ENCODE results near the gene MLLT6. TPM values are rescaled to one million over a fixed set of nuclear protein-coding genes. Genes with fewer than 3 reads are reported as not detected.
A peak's percentile ranks its signal among the peaks of the same experiment; 100 is the strongest.

Gene MLLT6
- total RNA-seq, 2 donors from 2014 or later, result 82.5 to 87.9 TPM

- intact Hi-C loops (cut with DNase I, micrococcal nuclease), result no loop called here
- peak; percentile 92 to 94 for DNase-seq
Observed at GRCh38 chr17:38703742-38704605, 1.1 kb upstream of the MLLT6 start.

DNA sequence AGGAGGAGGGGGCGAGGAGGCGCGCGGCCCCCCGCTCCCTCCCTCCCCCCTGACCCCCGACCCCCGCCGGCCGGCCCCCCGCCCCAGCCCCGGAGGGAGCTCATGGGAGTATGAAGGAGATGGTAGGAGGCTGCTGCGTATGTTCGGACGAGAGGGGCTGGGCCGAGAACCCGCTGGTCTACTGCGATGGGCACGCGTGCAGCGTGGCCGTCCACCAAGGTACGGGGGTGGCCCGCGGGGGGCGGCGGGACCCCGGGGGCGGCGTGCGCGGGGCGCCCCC, 390 bp downstream of the MLLT6 start:
- intact Hi-C loops (cut with DNase I, micrococcal nuclease), result no loop called here
- peak in 1 of 2 donors; percentile 66 for DNase-seq

More at GRCh38 chr17:38703742-38704605, 1.1 kb upstream of the MLLT6 start:
- peak; percentile 59 for ATAC-seq

GRCh38 chr17:38705803-38706504, 881 bp downstream of the MLLT6 start:
- intact Hi-C loops (cut with DNase I, micrococcal nuclease), result no loop called here
- ATAC-seq (no peak), DNase-seq (peak; percentile 57 to 61)

More for the DNA sequence above, 390 bp downstream of the MLLT6 start:
- ATAC-seq, result no peak

DNA sequence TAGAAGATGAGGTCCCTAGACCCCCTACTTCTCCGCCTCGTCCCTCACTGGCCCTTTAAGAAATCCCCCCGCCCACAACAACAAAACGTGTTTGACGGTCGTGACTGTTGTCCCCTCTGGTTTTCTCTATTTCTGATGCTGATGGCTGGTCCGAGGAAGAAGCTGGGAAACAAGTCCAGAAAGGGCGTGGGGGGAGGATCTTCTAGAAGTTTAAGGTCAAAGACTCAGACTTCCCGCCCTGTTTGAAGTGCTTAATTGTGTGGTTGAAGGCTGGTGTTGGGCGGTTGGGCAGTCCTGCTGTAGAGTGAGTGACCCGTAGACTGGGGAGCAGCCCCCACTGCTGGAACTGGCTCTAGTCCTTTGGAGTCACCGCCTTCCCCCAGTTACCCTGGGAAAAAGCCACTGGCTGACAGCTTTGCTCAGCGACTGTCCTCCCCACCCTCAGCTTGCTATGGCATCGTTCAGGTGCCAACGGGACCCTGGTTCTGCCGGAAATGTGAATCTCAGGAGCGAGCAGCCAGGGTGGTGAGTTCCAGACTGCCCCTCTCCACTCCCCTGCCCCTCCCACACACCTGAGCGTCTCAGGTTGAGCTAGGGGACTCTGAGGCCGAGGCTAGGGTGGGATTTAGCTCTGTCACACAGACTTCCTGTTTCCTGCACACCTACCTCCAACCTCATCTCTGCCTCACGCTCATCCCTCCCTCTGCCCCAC, 1.6 kb downstream of the MLLT6 start:
- DNase-seq (peak in 1 of 2 donors; percentile 40), ATAC-seq (no peak)
- intact Hi-C loops (cut with DNase I, micrococcal nuclease), result no loop called here

- ATAC-seq, result no peak
- intact Hi-C loops (cut with DNase I, micrococcal nuclease), result no loop called here
Observed at GRCh38 chr17:38707678-38708351, 2.7 kb downstream of the MLLT6 start.

GRCh38 chr17:38709104-38709820, 4.2 kb downstream of the MLLT6 start:
- DNase-seq (no peak), ATAC-seq (no peak)
- intact Hi-C loops (cut with DNase I, micrococcal nuclease), result no loop called here

More at GRCh38 chr17:38707678-38708351, 2.7 kb downstream of the MLLT6 start:
- no peak for DNase-seq

DNA sequence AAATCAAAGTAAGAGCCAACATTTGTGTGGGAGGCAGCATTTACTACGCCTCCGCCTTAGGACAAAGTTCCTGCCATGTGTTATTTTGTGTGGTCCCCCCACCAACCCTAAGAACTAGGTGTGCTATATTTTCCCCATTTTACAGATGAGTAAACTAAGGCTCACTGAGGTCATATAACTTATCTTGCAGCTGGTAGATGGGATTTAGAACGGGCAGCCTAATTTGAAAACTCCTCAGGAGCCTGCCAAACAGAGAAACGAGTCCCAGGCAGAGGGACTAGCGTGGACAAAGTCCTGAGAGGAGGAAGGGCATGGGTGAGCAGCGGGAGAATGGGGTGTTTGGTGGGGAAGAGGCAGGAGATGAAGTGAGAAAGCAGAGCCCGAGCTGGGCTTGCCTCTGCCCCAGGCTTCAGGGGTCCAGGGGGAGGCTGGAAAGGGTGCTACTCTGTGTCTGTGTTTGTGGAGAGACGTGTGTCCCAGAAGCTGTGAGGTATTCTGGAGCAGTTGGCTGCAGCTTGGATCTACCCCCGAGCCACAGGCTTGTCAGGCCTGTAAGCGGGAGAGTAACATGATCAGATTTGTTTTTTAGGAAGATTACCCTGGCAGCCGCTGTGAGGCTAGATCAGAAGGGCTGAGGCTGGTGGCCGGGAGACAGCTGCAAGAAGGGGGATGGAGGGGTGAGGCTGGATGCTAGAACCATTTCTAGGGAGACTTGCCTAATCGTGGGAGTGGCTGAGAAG, 5.0 kb downstream of the MLLT6 start:
- ATAC-seq (no peak), DNase-seq (no peak)
- intact Hi-C loops (cut with DNase I, micrococcal nuclease), result no loop called here

GRCh38 chr17:38710604-38710962, 5.5 kb downstream of the MLLT6 start:
- ATAC-seq (no peak), DNase-seq (no peak)
- intact Hi-C loops (cut with DNase I, micrococcal nuclease), result no loop called here

DNA sequence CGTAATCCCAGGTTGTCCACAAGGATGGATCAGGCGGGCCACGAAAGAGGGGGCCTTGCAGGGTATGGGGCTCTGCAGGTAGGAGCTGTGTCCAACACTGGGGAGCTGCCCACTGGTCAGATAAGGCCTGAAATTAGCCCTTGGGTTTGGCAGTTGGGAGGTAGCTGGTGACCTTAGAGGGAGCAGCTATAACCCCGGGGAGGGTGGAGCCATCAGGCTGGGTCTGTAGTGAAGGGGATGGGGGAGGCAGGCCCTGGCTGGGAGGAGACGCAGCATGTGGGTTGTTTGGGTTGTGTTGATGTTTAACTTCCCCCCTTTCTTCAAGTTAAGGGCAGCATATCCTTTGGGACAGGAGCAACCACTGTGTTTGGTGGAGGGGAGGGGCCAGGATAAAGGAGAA, 5.9 kb downstream of the MLLT6 start:
- DNase-seq (no peak), ATAC-seq (no peak)
- intact Hi-C loops (cut with DNase I, micrococcal nuclease), result no loop called here

DNA sequence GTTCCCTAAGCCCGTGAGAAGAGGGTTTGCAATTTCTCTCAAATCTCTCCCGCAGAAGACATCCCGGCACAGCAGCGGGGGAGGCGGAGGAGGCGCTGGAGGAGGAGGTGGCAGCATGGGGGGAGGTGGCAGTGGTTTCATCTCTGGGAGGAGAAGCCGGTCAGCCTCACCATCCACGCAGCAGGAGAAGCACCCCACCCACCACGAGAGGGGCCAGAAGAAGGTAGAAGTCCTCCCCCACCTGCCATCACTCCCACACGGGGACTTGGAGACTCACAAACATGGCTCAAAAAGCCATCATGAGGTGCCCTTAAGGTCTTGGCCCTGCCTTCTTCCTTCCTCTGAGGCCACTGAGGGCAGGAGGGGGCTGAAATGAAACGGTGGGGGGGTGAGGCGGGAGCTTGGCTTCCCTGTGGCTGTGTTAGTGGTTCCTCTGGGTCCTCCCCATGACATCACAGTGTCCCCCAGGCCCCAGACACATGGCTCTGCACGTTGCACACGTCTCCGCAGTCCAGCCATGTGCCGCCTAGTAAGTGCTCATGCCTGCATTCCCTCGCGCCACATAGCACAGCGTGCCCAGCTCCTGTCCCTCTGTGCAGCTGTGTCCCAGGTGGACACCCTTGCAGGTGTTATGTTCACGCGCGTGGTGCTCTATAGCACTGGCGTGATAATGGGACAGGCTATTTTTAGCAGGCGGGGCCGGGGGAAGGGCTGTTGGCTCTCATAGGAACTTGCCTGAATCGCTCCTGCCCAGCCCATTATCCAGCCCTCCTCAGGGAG, 6.9 kb downstream of the MLLT6 start:
- no peak for DNase-seq
- intact Hi-C loops (cut with DNase I, micrococcal nuclease), result no loop called here
- no peak for ATAC-seq

- intact Hi-C loops (cut with DNase I, micrococcal nuclease), result no loop called here
- DNase-seq (no peak), ATAC-seq (no peak)
Observed at GRCh38 chr17:38712593-38712992, 7.5 kb downstream of the MLLT6 start.

GRCh38 chr17:38713456-38714075, 8.5 kb downstream of the MLLT6 start:
- DNase-seq (no peak), ATAC-seq (no peak)
- intact Hi-C loops (cut with DNase I, micrococcal nuclease), result no loop called here

DNA sequence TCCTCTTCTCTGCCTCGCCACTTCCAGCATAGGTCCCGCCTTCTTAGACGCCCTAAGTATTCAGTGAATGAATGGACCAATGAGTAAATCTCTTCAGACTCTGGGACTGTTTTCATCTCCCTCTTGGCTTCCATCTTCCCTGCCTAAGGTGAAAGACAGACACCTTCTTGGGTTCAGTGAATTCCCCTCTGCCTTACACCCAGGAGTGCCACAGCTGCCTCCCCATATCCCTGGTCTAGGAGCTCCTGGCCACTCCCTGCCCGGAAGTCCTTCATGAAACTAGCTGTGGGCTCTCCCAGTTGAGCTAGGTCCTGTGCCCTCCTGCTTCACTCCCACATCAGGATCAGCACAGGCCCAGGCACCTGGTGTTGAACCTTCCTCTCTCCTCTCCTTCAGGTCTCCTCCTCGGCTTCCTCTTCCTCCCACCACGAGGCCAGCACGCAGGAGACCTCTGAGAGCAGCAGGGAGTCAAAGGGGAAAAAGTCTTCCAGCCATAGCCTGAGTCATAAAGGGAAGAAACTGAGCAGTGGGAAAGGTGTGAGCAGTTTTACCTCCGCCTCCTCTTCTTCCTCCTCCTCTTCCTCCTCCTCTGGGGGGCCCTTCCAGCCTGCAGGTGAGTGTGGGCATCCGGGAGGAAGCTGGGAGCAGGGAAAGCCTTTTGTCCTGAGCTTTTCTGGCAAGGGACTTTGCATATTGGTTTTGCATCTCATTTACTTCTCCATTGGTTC, 10.3 kb downstream of the MLLT6 start:
- intact Hi-C loops (cut with DNase I, micrococcal nuclease), result no loop called here
- ATAC-seq, result no peak
- no peak for DNase-seq

DNA sequence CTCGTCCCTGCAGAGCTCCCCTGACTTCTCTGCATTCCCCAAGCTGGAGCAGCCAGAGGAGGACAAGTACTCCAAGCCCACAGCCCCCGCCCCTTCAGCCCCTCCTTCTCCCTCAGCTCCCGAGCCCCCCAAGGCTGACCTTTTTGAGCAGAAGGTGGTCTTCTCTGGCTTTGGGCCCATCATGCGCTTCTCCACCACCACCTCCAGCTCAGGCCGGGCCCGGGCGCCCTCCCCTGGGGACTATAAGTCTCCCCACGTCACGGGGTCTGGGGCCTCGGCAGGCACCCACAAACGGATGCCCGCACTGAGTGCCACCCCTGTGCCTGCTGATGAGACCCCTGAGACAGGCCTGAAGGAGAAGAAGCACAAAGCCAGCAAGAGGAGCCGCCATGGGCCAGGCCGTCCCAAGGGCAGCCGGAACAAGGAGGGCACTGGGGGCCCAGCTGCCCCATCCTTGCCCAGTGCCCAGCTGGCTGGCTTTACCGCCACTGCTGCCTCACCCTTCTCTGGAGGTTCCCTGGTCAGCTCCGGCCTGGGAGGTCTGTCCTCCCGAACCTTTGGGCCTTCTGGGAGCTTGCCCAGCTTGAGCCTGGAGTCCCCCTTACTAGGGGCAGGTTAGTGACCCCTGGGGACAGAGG, 11.4 kb downstream of the MLLT6 start:
- ATAC-seq, result no peak
- intact Hi-C loops (cut with DNase I, micrococcal nuclease), result no loop called here

DNA sequence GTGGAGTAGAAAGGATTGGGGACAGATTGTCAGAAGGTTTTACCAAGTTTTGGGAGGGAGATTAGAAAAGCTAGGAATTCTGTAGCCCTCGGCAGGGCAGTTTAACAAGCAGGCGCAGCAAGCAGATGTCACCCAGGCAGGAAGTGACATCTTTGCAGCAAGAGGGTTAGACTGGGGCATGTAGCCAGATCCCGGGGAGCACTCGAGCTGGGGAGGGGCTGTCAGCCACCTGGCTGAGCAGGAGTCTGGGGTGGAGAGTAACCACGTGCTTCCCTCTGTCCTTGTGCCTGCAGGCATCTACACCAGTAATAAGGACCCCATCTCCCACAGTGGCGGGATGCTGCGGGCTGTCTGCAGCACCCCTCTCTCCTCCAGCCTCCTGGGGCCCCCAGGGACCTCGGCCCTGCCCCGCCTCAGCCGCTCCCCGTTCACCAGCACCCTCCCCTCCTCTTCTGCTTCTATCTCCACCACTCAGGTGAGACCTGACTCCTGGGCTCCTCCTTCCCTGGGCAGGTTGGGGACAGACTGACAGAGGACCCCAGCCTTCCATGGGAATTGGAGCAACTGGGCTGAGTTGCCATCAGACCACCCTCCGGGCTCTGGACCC, 12.2 kb downstream of the MLLT6 start:
- DNase-seq, result no peak
- ATAC-seq, result no peak
- intact Hi-C loops (cut with DNase I, micrococcal nuclease), result no loop called here

More for the DNA sequence above, 11.4 kb downstream of the MLLT6 start:
- DNase-seq, result no peak

Measured in left colon (tissue), 2 donors.